ENCODE measurements around the gene KPNA6. TPM values are rescaled to one million over a fixed set of nuclear protein-coding genes. Genes with fewer than 3 reads are reported as not detected.
"Not testable (repeated sequence)": the region's sequence is repeated elsewhere in the genome, so short reads cannot be mapped to it uniquely, and the experiment has no call there.

The KPNA6 gene
- total and polyA plus RNA-seq, 2 donors: 10.0 to 17.1 TPM

DNA sequence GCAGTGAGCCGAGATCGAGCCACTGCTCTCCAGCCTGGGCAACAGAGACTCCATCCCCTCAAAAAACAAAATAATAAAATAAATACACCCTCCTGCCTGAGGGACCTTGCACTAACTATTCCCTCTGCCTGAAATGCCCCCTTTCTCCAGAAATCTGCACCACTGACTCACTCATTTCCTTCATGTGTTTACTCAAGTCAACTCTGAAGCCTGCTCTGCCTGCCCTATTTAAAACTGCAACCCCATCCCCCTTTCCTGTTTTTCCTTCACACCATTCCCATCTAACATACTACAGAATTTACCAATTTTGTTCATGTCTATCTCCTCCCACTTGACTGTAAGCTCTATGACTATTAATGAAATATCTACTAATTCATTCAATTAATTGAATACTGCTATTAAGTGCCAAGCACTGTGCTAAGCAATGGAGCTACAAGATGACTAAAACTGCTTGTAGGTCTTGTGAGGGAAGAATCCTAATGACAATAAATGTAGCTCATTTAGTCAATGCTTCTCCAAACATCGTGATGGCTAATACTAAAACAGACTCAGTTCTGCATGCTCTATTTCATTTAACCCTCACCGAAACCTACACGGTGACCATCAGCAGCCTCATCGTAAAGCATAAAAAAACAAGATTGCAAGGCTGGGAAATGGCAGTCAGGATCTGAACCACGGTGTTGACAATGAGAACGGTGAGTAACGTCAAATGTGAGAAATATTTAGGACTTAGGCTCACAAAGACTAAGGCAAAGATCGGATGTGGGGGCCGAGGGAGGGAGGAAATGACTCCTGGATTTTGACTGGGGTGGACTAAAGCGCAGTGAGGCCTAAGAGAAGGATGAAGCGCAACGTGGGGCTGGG, 35.9 kb upstream of the KPNA6 start:
- WGBS: 20% methylated on average over 14 of the region's 14 CpGs
- peak in 4 of 9 donors; percentile 11 to 45 (median 26) for DNase-seq (ENCODE audit: low read depth in 6 of 9, low spot score in 9 of 9)
- H3K9me3 ChIP-seq (ENCODE audit: control insufficient read depth in 2 of 2, insufficient read depth in 1 of 2, low read length in 1 of 2): no peaks in the 10 kb centered on the region
- H3K4me3 ChIP-seq (ENCODE audit: low read length in 2 of 2): peak overlapping the region; percentile 76 to 96
- H3K4me1 ChIP-seq (ENCODE audit: control insufficient read depth in 2 of 2, insufficient read depth in 2 of 2, low read length in 2 of 2): peaks cover 15 to 22% of the 10 kb centered on the region in 2 donors
- H3K36me3 ChIP-seq (ENCODE audit: control insufficient read depth in 2 of 2, insufficient read depth in 2 of 2, low read length in 1 of 2): peaks cover 20 to 21% of the 10 kb centered on the region in 2 donors
- H3K27ac ChIP-seq (ENCODE audit: low read depth in 1 of 2, low read length in 1 of 2): peak overlapping the region; percentile 92 to 99
- no peaks in the 10 kb centered on the region for H3K27me3 ChIP-seq (ENCODE audit: control insufficient read depth in 2 of 2, insufficient read depth in 1 of 2, low read length in 1 of 2)

DNA sequence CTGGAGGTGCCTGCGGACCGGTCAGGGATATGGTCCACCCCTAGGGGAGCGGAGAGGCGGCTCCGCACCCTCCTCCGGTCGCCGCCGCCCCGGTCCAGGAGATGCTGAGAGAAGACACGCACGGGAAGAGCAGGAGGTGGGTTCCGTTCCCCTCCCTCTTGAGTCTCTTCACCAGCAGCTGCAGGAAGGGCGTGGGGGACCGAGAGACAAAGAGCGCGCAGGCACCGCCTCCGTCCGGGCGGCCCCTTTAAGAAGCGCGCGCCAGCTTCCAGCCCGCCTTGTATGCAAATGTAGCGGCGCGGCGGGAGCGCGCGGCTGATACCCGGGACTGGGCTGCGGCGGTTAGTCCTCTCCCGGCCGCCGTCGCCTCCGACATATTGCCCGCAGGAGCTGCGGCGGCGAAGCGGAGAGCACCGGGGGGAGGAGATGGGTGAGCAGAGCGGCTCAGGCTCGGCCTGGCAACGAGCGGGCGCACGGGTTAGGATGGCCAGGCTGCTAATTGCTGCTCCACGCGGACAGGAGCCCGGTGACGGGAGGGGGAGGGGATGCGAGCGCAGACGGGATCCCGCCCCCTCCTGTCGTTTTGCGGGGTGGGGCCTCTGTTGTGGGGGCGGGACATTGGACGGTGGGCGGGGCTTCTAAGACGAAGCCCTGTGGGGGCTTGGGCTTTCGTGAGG, 35.1 kb upstream of the KPNA6 start, which contains the start of gene TMEM39B:
Gene TMEM39B (plus strand): TSS at position 318 of the 677 bp plus-strand sequence. CDS start 109 bp downstream, at position 427.
- Histone ChIP-seq H3K4me3 (ENCODE audit: low read length in 2 of 2) (peak within 1 kb of the TSS; percentile 76 to 96), H3K27ac (ENCODE audit: low read depth in 1 of 2, low read length in 1 of 2) (peak within 1 kb of the TSS; percentile 92 to 99), H3K9me3 (ENCODE audit: control insufficient read depth in 2 of 2, insufficient read depth in 1 of 2, low read length in 1 of 2) (no peaks in the 10 kb centered on the region), H3K4me1 (ENCODE audit: control insufficient read depth in 2 of 2, insufficient read depth in 2 of 2, low read length in 2 of 2) (peaks cover 15 to 21% of the 10 kb centered on the region in 2 donors), H3K36me3 (ENCODE audit: control insufficient read depth in 2 of 2, insufficient read depth in 2 of 2, low read length in 1 of 2) (peaks cover 28% of the 10 kb centered on the region in 2 donors), H3K27me3 (ENCODE audit: control insufficient read depth in 2 of 2, insufficient read depth in 1 of 2, low read length in 1 of 2) (no peaks in the 10 kb centered on the region)
- peak; percentile 89 to 99 (median 95) for DNase-seq (ENCODE audit: low read depth in 6 of 9, low spot score in 9 of 9)
- whole genome bisulfite sequencing: under 1% methylated on average over 67 of the region's 67 CpGs

DNA sequence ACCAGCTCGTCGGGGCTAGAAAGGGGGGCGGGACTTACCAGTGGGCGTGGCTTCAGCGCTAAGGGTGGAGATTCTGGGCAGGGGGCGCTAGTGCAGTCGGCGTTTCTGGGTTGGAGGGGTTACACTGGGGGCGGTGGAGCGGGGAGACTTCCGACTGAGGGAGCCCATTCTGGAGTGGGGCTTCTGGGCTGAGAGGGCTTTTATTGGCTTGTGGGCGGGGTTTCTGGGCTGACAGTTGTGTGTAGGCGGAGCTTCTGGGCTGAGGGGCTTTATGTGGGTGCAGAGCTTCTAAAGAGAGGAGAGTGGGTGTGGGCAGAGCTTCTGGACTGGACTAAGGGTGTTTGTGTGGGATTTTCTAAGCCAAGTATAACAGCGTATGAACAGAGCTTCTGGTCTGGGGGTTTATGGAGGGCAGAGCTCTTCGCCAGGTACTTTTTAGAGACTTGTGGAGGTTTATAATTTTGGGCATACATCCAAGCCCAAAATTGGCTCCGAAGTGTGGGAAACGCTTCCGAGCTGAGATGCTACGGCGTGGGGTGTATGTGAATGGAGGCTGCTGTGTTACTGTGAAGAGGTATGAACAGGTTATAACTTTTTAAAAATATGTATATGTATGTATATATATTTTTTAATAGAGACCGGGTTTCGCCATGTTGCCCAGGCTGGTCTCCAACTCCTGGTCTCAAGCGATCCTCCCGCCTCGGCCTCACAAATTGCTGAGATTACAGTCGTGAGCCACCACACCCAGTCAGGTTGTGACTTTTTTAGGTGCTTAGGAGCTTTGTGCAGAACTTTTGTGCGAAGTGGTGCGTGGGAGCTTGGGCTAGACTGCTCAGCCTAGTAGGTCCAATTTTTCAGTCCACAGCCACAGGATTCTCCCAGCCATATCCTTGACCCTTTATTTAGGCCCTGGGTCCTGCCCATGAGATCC, 34.3 kb upstream of the KPNA6 start:
- no peaks in the 10 kb centered on the region for H3K27me3 ChIP-seq (ENCODE audit: control insufficient read depth in 2 of 2, insufficient read depth in 1 of 2, low read length in 1 of 2)
- DNase-seq (ENCODE audit: low read depth in 6 of 9, low spot score in 9 of 9): peak in 7 of 9 donors; percentile 85 to 97 (median 94)
- peak overlapping the region; percentile 77 to 99 for H3K27ac ChIP-seq (ENCODE audit: low read depth in 1 of 2, low read length in 1 of 2)
- no peaks in the 10 kb centered on the region for H3K9me3 ChIP-seq (ENCODE audit: control insufficient read depth in 2 of 2, insufficient read depth in 1 of 2, low read length in 1 of 2)
- H3K4me1 ChIP-seq (ENCODE audit: control insufficient read depth in 2 of 2, insufficient read depth in 2 of 2, low read length in 2 of 2): peaks cover 15 to 21% of the 10 kb centered on the region in 2 donors
- peak overlapping the region; percentile 76 to 96 for H3K4me3 ChIP-seq (ENCODE audit: low read length in 2 of 2)
- 46% methylated on average over 28 of the region's 28 CpGs for WGBS
- peaks cover 34 to 35% of the 10 kb centered on the region in 2 donors for H3K36me3 ChIP-seq (ENCODE audit: control insufficient read depth in 2 of 2, insufficient read depth in 2 of 2, low read length in 1 of 2)

DNA sequence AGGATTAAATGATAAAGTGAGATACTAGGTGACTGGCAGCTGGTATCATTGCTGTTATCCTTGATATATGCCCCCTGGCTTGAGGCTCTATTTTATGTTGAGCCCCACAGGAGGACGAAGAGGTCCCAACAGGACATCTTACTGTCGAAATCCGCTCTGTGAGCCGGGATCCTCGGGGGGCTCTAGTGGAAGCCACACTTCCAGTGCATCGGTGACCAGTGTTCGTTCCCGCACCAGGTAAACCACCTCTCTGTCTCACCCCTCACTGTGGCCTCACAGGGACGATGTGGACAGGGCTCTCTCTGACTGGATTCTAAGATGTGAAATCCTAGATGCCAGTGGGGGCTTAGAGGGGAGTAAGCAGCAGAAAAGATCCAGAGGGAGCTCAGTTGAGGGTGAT, 33.0 kb upstream of the KPNA6 start:
- no peak for DNase-seq (ENCODE audit: low read depth in 6 of 9, low spot score in 9 of 9)
- 99% methylated on average over 9 of the region's 9 CpGs for WGBS

DNA sequence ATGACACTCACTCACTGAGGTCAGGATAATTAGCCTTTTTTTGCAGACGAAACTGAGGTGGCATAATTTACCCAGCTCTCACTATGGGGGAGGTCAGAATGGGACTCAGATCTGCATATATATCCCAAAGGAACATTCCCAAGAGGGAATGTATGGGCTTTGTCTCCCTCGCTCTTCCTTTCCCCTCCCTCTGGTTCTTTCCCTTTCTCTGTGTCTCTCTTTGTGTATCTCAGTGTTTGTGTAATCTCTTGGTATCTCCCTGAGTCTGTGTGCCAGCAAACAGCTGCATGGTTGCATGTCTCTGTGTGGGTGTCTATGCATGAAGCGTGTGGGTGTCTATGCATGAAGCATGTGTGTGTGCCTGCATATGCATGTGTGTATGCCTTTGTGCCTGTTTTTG, 30.4 kb upstream of the KPNA6 start:
- no peak overlapping the region for H3K27ac ChIP-seq (ENCODE audit: low read depth in 1 of 2, low read length in 1 of 2)
- H3K36me3 ChIP-seq (ENCODE audit: control insufficient read depth in 2 of 2, insufficient read depth in 2 of 2, low read length in 1 of 2): peaks cover 37 to 51% of the 10 kb centered on the region in 2 donors
- WGBS: 99% methylated on average over 3 of the region's 3 CpGs
- H3K4me3 ChIP-seq (ENCODE audit: low read length in 2 of 2): no peak overlapping the region
- no peaks in the 10 kb centered on the region for H3K27me3 ChIP-seq (ENCODE audit: control insufficient read depth in 2 of 2, insufficient read depth in 1 of 2, low read length in 1 of 2)
- no peaks in the 10 kb centered on the region for H3K9me3 ChIP-seq (ENCODE audit: control insufficient read depth in 2 of 2, insufficient read depth in 1 of 2, low read length in 1 of 2)
- DNase-seq (ENCODE audit: low read depth in 6 of 9, low spot score in 9 of 9): no peak
- H3K4me1 ChIP-seq (ENCODE audit: control insufficient read depth in 2 of 2, insufficient read depth in 2 of 2, low read length in 2 of 2): peaks cover 7 to 10% of the 10 kb centered on the region in 2 donors

More for the DNA sequence above, 33.0 kb upstream of the KPNA6 start:
- H3K9me3 ChIP-seq (ENCODE audit: control insufficient read depth in 2 of 2, insufficient read depth in 1 of 2, low read length in 1 of 2): no peaks in the 10 kb centered on the region
- H3K4me1 ChIP-seq (ENCODE audit: control insufficient read depth in 2 of 2, insufficient read depth in 2 of 2, low read length in 2 of 2): peaks cover 15 to 21% of the 10 kb centered on the region in 2 donors
- H3K27ac ChIP-seq (ENCODE audit: low read depth in 1 of 2, low read length in 1 of 2): no peak overlapping the region
- H3K4me3 ChIP-seq (ENCODE audit: low read length in 2 of 2): no peak overlapping the region
- H3K36me3 ChIP-seq (ENCODE audit: control insufficient read depth in 2 of 2, insufficient read depth in 2 of 2, low read length in 1 of 2): peaks cover 34 to 42% of the 10 kb centered on the region in 2 donors
- H3K27me3 ChIP-seq (ENCODE audit: control insufficient read depth in 2 of 2, insufficient read depth in 1 of 2, low read length in 1 of 2): no peaks in the 10 kb centered on the region

DNA sequence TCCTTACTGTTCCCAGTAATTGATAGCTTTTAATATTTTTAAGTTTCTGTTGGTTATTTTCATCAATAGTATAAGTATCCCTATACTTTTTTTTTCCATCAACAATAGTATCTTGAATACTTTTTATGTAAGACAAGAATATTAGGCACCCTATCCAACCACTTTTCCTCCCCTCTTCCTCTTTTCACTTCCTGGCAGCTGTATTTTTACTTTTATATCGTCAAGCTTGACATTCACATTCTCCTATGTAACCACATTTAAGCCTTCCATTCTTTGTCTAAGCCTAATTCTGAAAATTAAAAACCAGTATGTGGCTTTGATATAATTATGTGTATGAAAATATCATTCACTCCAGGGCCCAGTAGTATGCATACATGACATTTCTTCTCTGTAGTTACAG, 25.8 kb upstream of the KPNA6 start:
- H3K4me1 ChIP-seq (ENCODE audit: control insufficient read depth in 2 of 2, insufficient read depth in 2 of 2, low read length in 2 of 2): no peaks in the 10 kb centered on the region
- 7% methylated on average over 1 of the region's 1 CpG for WGBS

DNA sequence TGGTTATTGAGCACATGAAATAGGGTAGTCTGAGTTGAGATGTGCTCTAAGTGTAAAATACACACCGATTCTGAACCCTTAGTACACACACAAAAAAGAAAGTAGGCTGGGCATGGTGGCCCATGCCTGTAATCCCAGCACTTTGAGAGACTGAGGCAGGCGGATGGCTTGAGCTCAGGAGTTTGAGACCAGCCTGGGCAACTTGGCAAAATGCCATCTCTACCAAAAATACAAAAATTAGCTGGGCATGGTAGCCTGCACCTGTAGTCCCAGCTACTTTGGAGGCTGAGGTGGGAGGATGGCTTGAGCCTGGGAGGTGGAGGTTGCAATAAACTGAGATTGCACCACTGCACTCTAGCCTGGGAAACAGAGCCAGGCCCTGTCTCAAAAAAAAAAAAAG, 21.5 kb upstream of the KPNA6 start:
- not testable (repeated sequence) for H3K4me1 ChIP-seq (ENCODE audit: control insufficient read depth in 2 of 2, insufficient read depth in 2 of 2, low read length in 2 of 2); H3K4me3 ChIP-seq (ENCODE audit: low read length in 2 of 2); DNase-seq (ENCODE audit: low read depth in 6 of 9, low spot score in 9 of 9); H3K27me3 ChIP-seq (ENCODE audit: control insufficient read depth in 2 of 2, insufficient read depth in 1 of 2, low read length in 1 of 2); H3K9me3 ChIP-seq (ENCODE audit: control insufficient read depth in 2 of 2, insufficient read depth in 1 of 2, low read length in 1 of 2); H3K27ac ChIP-seq (ENCODE audit: low read depth in 1 of 2, low read length in 1 of 2)
- 97% methylated on average over 2 of the region's 2 CpGs for WGBS
- H3K36me3 ChIP-seq (ENCODE audit: control insufficient read depth in 2 of 2, insufficient read depth in 2 of 2, low read length in 1 of 2): peaks cover 45 to 51% of the 10 kb centered on the region in 2 donors

More for the DNA sequence above, 25.8 kb upstream of the KPNA6 start:
- Histone ChIP-seq H3K9me3 (ENCODE audit: control insufficient read depth in 2 of 2, insufficient read depth in 1 of 2, low read length in 1 of 2) (no peaks in the 10 kb centered on the region), H3K4me3 (ENCODE audit: low read length in 2 of 2) (no peak overlapping the region), H3K27ac (ENCODE audit: low read depth in 1 of 2, low read length in 1 of 2) (no peak overlapping the region), H3K27me3 (ENCODE audit: control insufficient read depth in 2 of 2, insufficient read depth in 1 of 2, low read length in 1 of 2) (no peaks in the 10 kb centered on the region), H3K36me3 (ENCODE audit: control insufficient read depth in 2 of 2, insufficient read depth in 2 of 2, low read length in 1 of 2) (peaks cover 41 to 55% of the 10 kb centered on the region in 2 donors)
- no peak for DNase-seq (ENCODE audit: low read depth in 6 of 9, low spot score in 9 of 9)

DNA sequence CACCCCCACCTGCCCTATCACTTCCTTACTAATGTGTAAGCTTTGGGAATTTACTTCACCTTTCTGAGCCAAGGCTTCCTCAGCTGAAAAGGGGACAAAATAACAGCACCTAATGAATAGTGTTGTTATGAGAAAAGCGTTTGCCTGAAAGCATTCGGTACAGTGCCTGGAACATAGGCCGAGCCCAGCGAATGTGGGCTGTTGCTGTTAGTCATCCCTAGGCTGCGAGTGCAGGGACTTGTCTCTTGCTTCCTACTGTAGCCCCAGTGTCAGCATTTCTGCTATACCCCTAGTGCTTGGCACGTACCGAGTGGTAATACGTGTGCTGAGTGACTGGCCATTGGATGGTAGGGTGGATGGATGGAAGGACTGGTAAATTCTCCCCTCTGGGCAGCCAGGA, 16.7 kb upstream of the KPNA6 start:
- WGBS: 97% methylated on average over 8 of the region's 8 CpGs
- Histone ChIP-seq H3K27ac (ENCODE audit: low read depth in 1 of 2, low read length in 1 of 2) (no peak overlapping the region), H3K9me3 (ENCODE audit: control insufficient read depth in 2 of 2, insufficient read depth in 1 of 2, low read length in 1 of 2) (no peaks in the 10 kb centered on the region), H3K27me3 (ENCODE audit: control insufficient read depth in 2 of 2, insufficient read depth in 1 of 2, low read length in 1 of 2) (no peaks in the 10 kb centered on the region), H3K4me1 (ENCODE audit: control insufficient read depth in 2 of 2, insufficient read depth in 2 of 2, low read length in 2 of 2) (no peaks in the 10 kb centered on the region), H3K4me3 (ENCODE audit: low read length in 2 of 2) (no peak overlapping the region), H3K36me3 (ENCODE audit: control insufficient read depth in 2 of 2, insufficient read depth in 2 of 2, low read length in 1 of 2) (peaks cover 66 to 70% of the 10 kb centered on the region in 2 donors)
- no peak for DNase-seq (ENCODE audit: low read depth in 6 of 9, low spot score in 9 of 9)
